Measurements from ENCODE around the gene RHCE.

DNA sequence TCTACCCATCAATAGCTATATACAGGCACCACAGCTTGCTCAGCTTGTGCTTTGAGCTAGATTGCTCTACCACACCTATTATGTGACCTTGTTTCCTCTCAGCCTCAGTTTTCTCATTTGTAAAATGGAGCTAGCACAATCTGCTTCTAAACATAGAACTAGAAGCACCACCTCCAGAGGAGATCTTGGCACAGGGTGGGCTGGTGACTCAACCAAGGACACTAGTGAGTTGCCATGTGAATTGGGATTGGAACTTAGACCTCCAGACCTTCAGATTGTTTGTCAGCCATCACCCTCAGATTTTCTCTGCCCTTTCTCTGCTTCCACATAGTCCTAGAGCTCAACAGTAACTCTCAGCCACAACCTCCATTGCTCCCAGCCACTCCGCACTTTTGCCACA, 7.1 kb upstream of the RHCE start:
- TF ChIP-seq, protein P1, sequence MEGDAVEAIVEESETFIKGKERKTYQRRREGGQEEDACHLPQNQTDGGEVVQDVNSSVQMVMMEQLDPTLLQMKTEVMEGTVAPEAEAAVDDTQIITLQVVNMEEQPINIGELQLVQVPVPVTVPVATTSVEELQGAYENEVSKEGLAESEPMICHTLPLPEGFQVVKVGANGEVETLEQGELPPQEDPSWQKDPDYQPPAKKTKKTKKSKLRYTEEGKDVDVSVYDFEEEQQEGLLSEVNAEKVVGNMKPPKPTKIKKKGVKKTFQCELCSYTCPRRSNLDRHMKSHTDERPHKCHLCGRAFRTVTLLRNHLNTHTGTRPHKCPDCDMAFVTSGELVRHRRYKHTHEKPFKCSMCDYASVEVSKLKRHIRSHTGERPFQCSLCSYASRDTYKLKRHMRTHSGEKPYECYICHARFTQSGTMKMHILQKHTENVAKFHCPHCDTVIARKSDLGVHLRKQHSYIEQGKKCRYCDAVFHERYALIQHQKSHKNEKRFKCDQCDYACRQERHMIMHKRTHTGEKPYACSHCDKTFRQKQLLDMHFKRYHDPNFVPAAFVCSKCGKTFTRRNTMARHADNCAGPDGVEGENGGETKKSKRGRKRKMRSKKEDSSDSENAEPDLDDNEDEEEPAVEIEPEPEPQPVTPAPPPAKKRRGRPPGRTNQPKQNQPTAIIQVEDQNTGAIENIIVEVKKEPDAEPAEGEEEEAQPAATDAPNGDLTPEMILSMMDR (conservative IDR thresholded peaks at IDR 0.05 in 1 of 2, IDR thresholded peaks at IDR 0.05 in 1 of 2; ENCODE audit: low read depth in 1 of 2, low read length in 2 of 2): no peak
- no peak for TF ChIP-seq EZH2 (IDR thresholded peaks at IDR 0.05; ENCODE audit: low read length, missing control alignments)
